CD14-positive monocyte (primary cell): ENCODE measurements around the gene TEX11. TPM values are rescaled to one million over a fixed set of nuclear protein-coding genes. Genes with fewer than 3 reads are reported as not detected.

ENCODE experiments used
- DNase-seq, 3 donors: peaks; one replicate each; pipeline ENCODE4 v3.0.0-alpha.2; 2011 to 2022
- H2AFZ ChIP-seq: 2 replicates; pipeline ENCODE4 v1.6.0; 2012; ENCODE audit warnings: mild to moderate bottlenecking, low read depth, low read length, inconsistent platforms; ENCODE audit not compliant: insufficient read depth, poor library complexity, severe bottlenecking
- H3K27ac ChIP-seq, 2 donors: 1 replicate in 1 of 2; 2 replicates in 1 of 2; pipeline ENCODE4 v1.5.1; 2012 to 2013; ENCODE audit warnings: low read length in 2 of 2, control low read depth in 1 of 2, inconsistent platforms in 1 of 2, low read depth in 1 of 2, mild to moderate bottlenecking in 1 of 2
- H3K27me3 ChIP-seq, 2 donors: one replicate each; pipeline versions ENCODE4 v1.6.0 to v1.6.1; 2011 to 2013; ENCODE audit warnings: low read length in 2 of 2; ENCODE audit not compliant: control insufficient read depth in 2 of 2, insufficient read depth in 2 of 2
- H3K36me3 ChIP-seq, 2 donors: replicated peaks in 1 of 2; 1 replicate in 1 of 2; 2 replicates in 1 of 2; pipeline versions ENCODE4 v1.5.1 to v1.6.1; 2012 to 2013; ENCODE audit warnings: low read length in 2 of 2, control low read depth in 1 of 2, inconsistent platforms in 1 of 2, mild to moderate bottlenecking in 1 of 2; ENCODE audit not compliant: insufficient read depth in 2 of 2, control insufficient read depth in 1 of 2
- H3K4me1 ChIP-seq, 2 donors: 1 replicate in 1 of 2; 2 replicates in 1 of 2; pipeline versions ENCODE4 v1.5.1 to v1.6.1; 2012 to 2013; ENCODE audit warnings: low read length in 2 of 2, control low read depth in 1 of 2, inconsistent platforms in 1 of 2, mild to moderate bottlenecking in 1 of 2, moderate library complexity in 1 of 2; ENCODE audit not compliant: insufficient read depth in 2 of 2, control insufficient read depth in 1 of 2
- H3K4me2 ChIP-seq: replicated peaks from 2 replicates; pipeline ENCODE3; 2012; ENCODE audit warnings: low read length, moderate library complexity, mild to moderate bottlenecking; ENCODE audit not compliant: poor library complexity, severe bottlenecking; ENCODE audit errors: extremely low read depth
- H3K4me3 ChIP-seq, 3 experiments: fragments of 200-600 bp in 1 of 3; sonication (generic) in 1 of 3; replicated peaks in 1 of 3; 1 replicate in 2 of 3; 2 replicates in 1 of 3; pipeline ENCODE4 v1.5.1; 2011 to 2013; ENCODE audit warnings: low read length in 3 of 3, mild to moderate bottlenecking in 3 of 3, control low read depth in 2 of 3, low read depth in 2 of 3, inconsistent platforms in 1 of 3, moderate library complexity in 1 of 3
- H3K79me2 ChIP-seq: 2 replicates; pipeline ENCODE4 v1.6.0; 2012; ENCODE audit warnings: mild to moderate bottlenecking, control low read depth, inconsistent platforms, low read length, moderate library complexity; ENCODE audit not compliant: insufficient read depth
- H3K9ac ChIP-seq: 2 replicates; pipeline ENCODE4 v1.6.0; 2017; ENCODE audit warnings: low read length, mild to moderate bottlenecking; ENCODE audit not compliant: insufficient read depth, poor library complexity, severe bottlenecking
- H3K9me3 ChIP-seq, 2 donors: replicated peaks in 1 of 2; 1 replicate in 1 of 2; 2 replicates in 1 of 2; pipeline versions ENCODE4 v1.5.1 to v1.6.1; 2012 to 2013; ENCODE audit warnings: low read length in 2 of 2, control low read depth in 1 of 2; ENCODE audit not compliant: control insufficient read depth in 1 of 2, insufficient read depth in 1 of 2
- H4K20me1 ChIP-seq: 2 replicates; pipeline ENCODE4 v1.6.0; 2012; ENCODE audit warnings: mild to moderate bottlenecking, low read length, control low read depth, moderate library complexity; ENCODE audit not compliant: insufficient read depth
- H3K27ac Mint-ChIP-seq, 7 donors: one replicate each; pipeline ENCODE4 v1.8.0; 2020; ENCODE audit warnings: mild to moderate bottlenecking in 7 of 7, mixed read lengths in 7 of 7, moderate library complexity in 6 of 7, inconsistent platforms in 2 of 7
- H3K27me3 Mint-ChIP-seq, 3 donors: one replicate each; pipeline ENCODE4 v1.8.0; 2021 to 2022; ENCODE audit warnings: low read depth in 3 of 3, mild to moderate bottlenecking in 3 of 3, mixed read lengths in 3 of 3, moderate library complexity in 3 of 3, inconsistent platforms in 1 of 3
- H3K36me3 Mint-ChIP-seq, 2 donors: one replicate each; pipeline ENCODE4 v1.8.0; 2020; ENCODE audit warnings: mixed read lengths in 2 of 2, inconsistent platforms in 1 of 2, mild to moderate bottlenecking in 1 of 2
- H3K4me1 Mint-ChIP-seq: one replicate; pipeline ENCODE4 v1.8.0; 2020; ENCODE audit warnings: mild to moderate bottlenecking, mixed read lengths
- H3K4me3 Mint-ChIP-seq, 2 donors: one replicate each; pipeline ENCODE4 v1.8.0; 2020; ENCODE audit warnings: mild to moderate bottlenecking in 2 of 2, mixed read lengths in 2 of 2, moderate library complexity in 1 of 2
- H3K9me3 Mint-ChIP-seq, 7 donors: one replicate each; pipeline ENCODE4 v1.8.0; 2020 to 2022; ENCODE audit warnings: mixed read lengths in 7 of 7, mild to moderate bottlenecking in 6 of 7, moderate library complexity in 6 of 7, inconsistent platforms in 2 of 7
- WGBS: methylation state at CpG from one replicate; pipeline ENCODE4 v1.1.5; 2013; ENCODE audit warnings: missing lambda C conversion rate; ENCODE audit not compliant: insufficient coverage; 5-methylcytosine and 5-hydroxymethylcytosine counted together
- intact Hi-C, 2 donors: fragments of 100-400 bp; cut with micrococcal nuclease; formaldehyde crosslinking; loops; one replicate each; pipeline versions ENCODE4 v1.15.0 to v1.15.1; 2023
- polyA plus RNA-seq, 3 donors: library from polyadenylated mRNA; depleted of rRNA in 1 of 3; unstranded in 2 of 3; stranded (reverse) in 1 of 3; fragments of 300-500 nt in 2 of 3; fragments of >200 nt in 1 of 3; fragmentation: Illumina TruSeq in 2 of 3; gene quantifications; 1 replicate in 2 of 3; 2 replicates in 1 of 3; pipeline ENCODE4 v1.2.3, GENCODE V29; 2012 to 2021
- TF ChIP-seq, protein P1 (sequence below): fragments of 200-600 bp; IDR thresholded peaks from one replicate; pipeline ENCODE4 v1.8.0; 2022; ENCODE audit warnings: antibody characterized with exemption, mild to moderate bottlenecking

The TEX11 gene
- polyA plus RNA-seq, 3 donors: not detected

GRCh38 chrX:70482300-70482699 is 426.2 kb downstream of the TEX11 start:
- Mint-ChIP-seq H3K4me3 (no peak overlapping the region), H3K27me3 (peaks cover 0 to 13% (median 2%) of the 10 kb centered on the region in 3 donors), H3K36me3 (no peaks in the 10 kb centered on the region), H3K4me1 (peaks cover 5% of the 10 kb centered on the region), H3K27ac (no peak overlapping the region), H3K9me3 (no peaks in the 10 kb centered on the region)
- Histone ChIP-seq H3K9ac (no peak overlapping the region), H3K27ac (no peak overlapping the region), H3K4me1 (peaks cover 0 to 2% of the 10 kb centered on the region in 2 donors), H3K9me3 (no peaks in the 10 kb centered on the region), H3K27me3 (peaks cover 0 to 2% of the 10 kb centered on the region in 2 donors), H3K4me2 (no peak overlapping the region), H4K20me1 (no peaks in the 10 kb centered on the region), H3K36me3 (no peaks in the 10 kb centered on the region), H2AFZ (no peak overlapping the region), H3K79me2 (no peaks in the 10 kb centered on the region), H3K4me3 (no peak overlapping the region)
- no CpG with 5 or more reads among the region's 2 CpGs for WGBS
- intact Hi-C loops: no loop called here
- TF ChIP-seq, protein P1, sequence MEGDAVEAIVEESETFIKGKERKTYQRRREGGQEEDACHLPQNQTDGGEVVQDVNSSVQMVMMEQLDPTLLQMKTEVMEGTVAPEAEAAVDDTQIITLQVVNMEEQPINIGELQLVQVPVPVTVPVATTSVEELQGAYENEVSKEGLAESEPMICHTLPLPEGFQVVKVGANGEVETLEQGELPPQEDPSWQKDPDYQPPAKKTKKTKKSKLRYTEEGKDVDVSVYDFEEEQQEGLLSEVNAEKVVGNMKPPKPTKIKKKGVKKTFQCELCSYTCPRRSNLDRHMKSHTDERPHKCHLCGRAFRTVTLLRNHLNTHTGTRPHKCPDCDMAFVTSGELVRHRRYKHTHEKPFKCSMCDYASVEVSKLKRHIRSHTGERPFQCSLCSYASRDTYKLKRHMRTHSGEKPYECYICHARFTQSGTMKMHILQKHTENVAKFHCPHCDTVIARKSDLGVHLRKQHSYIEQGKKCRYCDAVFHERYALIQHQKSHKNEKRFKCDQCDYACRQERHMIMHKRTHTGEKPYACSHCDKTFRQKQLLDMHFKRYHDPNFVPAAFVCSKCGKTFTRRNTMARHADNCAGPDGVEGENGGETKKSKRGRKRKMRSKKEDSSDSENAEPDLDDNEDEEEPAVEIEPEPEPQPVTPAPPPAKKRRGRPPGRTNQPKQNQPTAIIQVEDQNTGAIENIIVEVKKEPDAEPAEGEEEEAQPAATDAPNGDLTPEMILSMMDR: no peak
- DNase-seq: no peak

DNA sequence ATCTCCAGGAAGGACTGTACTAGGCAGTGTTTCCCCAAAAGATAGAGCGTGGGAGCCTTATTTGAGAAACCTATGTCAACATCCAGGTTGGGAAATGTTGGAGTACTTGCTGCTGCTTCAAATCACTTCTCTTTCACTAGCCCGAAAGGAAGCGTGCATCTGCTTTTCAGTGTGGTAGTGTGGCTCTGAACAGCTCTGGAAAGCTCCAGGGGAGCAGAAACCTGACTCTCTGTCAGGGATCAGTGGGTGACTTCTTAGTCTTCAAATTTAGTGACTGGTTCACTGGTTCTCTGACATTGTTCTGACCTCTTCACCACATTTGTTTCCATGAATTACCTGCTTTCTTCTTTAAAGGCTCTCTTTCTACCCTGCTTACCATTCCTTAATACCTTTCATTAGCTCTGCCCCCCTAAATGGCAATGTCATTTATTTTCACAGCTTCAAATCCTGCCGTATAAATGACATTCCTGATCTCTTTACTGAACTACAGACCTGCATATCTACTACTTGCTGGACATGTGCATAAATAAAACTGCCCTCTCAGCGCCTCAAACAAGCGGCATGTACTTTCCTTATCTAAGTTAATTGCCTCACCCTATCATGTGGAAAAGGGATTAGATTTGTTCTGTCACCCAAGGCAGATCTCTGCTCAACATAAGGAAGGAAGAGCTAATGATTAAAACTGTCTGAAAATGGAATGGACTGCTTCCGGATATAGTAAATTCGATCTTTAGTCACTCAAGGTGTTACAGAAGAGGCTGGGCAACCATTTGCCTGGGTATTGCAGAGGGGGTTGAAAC is 426.8 kb downstream of the TEX11 start:
- TF ChIP-seq, protein P1: no peak
- Histone ChIP-seq H3K36me3 (no peaks in the 10 kb centered on the region), H3K4me3 (no peak overlapping the region), H3K27me3 (peaks cover 0 to 2% of the 10 kb centered on the region in 2 donors), H3K27ac (no peak overlapping the region), H3K9me3 (no peaks in the 10 kb centered on the region), H3K4me1 (peaks cover 0 to 3% of the 10 kb centered on the region in 2 donors), H2AFZ (no peak overlapping the region), H3K79me2 (no peaks in the 10 kb centered on the region), H3K9ac (no peak overlapping the region), H4K20me1 (no peaks in the 10 kb centered on the region), H3K4me2 (no peak overlapping the region)
- Mint-ChIP-seq H3K9me3 (no peaks in the 10 kb centered on the region), H3K27me3 (peaks cover 0 to 18% (median 2%) of the 10 kb centered on the region in 3 donors), H3K36me3 (no peaks in the 10 kb centered on the region), H3K27ac (peak overlapping the region in 1 of 7 donors; percentile 22), H3K4me3 (no peak overlapping the region), H3K4me1 (peaks cover 10% of the 10 kb centered on the region)
- peak in 1 of 3 donors; percentile 8 for DNase-seq
- 80% methylated on average over 1 of the region's 8 CpGs for WGBS
- intact Hi-C loops: no loop called here
